Fibroblast of skin of back (primary cell): ENCODE results near the gene ASTL.
"Not testable (repeated sequence)": the region's sequence is repeated elsewhere in the genome, so short reads cannot be mapped to it uniquely, and the experiment has no call there.

Experiments
- DNase-seq: peaks from one replicate; pipeline ENCODE4 v3.0.0-alpha.2; 2013

ASTL gene

GRCh38 chr2:96098900-96099590 lies 39.3 kb downstream of the ASTL start:
- no peak for DNase-seq

- DNase-seq = no peak
Observed at GRCh38 chr2:96097951-96098823, 40.1 kb downstream of the ASTL start.

- no peak for DNase-seq
Observed at GRCh38 chr2:96097441-96097840, 40.9 kb downstream of the ASTL start.

GRCh38 chr2:96095116-96095636 lies 43.1 kb downstream of the ASTL start:
- DNase-seq = no peak

DNA sequence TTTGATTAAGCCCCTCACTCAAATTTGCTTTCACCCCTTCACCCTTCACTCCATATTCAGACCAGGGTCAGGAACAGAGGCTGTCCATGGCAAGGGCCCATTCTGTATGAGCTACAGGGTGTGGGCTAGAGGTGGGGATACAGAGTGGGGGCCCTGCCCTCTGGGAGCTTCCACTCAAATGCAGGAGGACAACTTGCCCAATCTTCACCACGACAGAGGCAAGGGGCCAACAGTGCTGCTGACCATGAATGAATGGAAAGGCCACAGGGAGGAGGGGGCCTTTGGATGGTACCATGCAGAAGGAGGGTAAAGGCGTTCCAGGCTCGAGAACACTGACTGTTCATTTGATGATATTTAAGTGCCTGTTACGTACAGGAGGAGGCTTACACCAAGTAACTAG lies 44.8 kb downstream of the ASTL start:
- no peak for DNase-seq

- DNase-seq = no peak
Observed at GRCh38 chr2:96092951-96093350, 45.4 kb downstream of the ASTL start.

DNA sequence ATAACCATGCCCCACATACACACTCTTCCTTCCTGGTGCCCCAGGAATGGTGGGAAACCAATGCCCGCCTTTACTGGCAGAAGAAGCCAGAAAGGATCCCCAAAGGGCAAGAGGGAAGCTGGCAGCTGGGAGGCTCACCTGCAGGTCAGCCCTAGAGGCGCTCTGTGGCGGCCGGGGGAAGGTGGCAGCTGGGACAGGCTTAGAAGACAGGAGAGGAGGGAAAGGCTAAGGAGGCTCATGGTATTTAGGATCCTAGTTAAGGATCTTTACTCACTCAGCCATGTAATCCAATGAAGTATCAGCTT lies 45.8 kb downstream of the ASTL start:
- DNase-seq = no peak

GRCh38 chr2:96091711-96092572 lies 46.4 kb downstream of the ASTL start:
- no peak for DNase-seq

GRCh38 chr2:96091141-96091710 lies 47.1 kb downstream of the ASTL start:
- DNase-seq = no peak

DNA sequence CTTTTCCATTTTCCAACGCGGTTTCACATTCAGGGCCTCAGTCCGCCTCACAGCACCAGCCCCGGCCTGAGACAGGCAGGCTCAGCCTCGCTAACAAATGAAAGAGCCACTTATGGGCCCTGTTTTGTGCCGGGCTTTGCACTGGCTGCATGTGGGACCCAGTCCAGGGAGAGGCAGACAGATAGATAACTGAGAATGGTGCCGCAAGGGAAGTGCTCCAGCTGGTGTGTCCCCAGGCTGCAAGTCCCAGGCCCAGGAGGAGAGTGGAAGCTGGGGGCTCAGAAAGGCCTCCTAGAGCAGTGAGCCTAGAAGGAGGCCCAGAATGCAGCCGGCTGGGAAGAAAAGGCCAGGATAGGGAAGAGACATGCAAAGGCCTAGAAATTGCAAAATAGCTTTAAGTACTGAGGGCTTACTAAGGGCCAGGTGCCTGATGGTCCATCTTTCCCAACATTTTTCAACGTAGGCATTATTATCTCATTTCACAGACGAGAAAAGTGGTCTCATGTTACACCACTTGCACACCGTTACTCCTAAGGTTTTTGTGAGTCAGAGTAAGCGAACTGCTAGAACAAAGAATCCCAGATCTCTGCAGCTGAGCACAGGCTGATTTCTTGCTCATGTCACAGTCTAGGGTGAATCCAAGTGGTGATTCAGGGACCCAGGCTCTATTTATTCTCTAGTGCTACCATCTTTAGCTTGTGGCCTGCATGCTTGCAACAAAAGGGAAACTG lies 47.9 kb downstream of the ASTL start:
- DNase-seq = no peak

- DNase-seq = no peak
Observed at GRCh38 chr2:96089356-96090195, 48.7 kb downstream of the ASTL start.

DNA sequence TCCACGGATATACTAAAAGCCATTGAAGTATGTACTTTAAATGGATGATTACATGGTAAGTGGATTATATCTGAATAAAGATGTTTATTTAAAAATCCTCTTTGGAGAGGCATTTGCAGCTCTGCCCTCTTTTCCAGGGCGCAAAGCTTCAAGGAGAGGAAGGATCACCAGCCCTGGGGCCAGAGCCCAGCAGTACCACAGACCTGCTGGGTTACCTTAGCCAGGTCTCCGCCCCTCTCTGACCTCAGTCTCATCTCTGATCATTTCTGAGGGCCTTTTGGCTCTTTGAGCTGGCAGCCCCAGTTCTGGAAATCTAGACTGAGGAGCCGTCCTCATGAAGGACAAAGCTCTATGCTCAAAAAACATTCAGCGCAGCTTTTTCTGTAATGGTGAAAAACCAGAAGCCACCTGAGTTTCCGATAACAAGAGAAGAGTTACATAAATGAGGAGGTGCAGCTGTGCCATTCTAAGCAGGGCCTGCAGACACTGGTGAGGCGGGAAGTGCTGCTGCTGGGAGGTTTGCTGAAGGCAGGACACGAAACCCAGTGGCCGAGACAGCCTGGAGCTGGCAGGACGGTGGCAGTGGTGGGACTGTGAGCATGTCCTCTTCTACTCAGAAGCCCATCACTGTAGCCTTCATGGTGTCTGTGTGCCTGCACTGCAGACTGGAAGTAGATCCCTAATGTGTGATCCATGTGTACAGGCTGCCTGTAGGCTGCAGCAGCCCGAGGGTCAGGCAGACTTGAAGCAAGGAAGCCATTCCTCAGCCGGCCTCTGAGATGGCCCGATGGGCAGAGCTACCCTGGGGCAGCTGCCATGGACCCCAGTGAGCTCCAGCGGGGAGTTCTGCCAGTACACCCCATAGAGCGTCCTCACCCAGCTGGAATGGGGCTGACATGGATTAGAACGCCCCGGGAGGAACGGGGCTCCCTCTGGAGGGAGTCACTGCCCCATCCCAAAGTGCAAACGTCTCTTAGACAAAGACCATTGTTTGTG lies 49.7 kb downstream of the ASTL start:
- no peak for DNase-seq

DNA sequence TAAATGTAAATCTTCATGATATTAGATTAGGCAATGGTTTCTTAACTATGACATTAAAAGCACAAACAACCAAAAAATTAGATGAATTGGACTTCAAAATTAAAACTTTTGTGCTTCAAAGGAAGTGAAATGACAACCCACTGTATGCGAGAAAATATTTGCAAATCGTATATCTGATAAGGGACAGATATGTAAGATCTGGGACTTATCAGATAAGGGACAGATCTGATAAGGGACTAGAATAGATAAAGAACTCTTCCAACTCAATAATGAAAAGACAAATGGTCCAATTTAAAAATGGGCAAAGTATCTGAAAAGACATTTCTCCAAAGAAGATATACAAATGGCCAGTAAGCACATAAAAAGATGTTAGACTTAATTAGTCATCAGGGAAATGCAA lies 51.2 kb downstream of the ASTL start:
- DNase-seq = no peak

GRCh38 chr2:96085541-96086355 lies 52.6 kb downstream of the ASTL start:
- DNase-seq = no peak

DNA sequence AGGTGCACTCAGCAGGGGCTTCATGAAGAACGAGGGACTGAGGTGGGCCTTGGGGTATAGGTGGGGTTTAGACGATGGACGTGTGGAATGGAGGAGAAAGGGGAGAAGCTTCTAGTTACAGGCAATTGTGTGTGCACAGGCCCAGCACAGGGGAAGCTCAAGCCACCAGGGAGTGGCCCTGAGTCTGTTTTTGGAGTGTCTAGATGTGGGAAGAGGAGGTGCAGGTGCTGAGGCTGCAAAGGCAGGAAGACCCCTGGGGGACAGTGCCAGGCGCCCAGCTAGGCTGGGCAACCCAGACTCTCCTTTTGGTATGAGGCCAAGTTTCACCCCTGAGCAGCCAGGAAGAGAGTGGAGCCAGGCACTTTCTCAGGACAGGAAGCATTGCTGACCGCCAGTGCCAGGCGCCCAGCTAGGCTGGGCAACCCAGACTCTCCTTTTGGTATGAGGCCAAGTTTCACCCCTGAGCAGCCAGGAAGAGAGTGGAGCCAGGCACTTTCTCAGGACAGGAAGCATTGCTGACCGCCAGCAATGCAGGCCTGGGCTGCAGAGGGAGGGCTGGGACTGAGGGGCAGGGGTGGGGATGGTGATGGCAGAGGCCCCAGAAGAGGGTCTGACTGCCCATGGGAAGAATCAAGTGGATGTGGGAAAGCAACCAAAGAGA lies 53.3 kb downstream of the ASTL start:
- not testable (repeated sequence) for DNase-seq

DNA sequence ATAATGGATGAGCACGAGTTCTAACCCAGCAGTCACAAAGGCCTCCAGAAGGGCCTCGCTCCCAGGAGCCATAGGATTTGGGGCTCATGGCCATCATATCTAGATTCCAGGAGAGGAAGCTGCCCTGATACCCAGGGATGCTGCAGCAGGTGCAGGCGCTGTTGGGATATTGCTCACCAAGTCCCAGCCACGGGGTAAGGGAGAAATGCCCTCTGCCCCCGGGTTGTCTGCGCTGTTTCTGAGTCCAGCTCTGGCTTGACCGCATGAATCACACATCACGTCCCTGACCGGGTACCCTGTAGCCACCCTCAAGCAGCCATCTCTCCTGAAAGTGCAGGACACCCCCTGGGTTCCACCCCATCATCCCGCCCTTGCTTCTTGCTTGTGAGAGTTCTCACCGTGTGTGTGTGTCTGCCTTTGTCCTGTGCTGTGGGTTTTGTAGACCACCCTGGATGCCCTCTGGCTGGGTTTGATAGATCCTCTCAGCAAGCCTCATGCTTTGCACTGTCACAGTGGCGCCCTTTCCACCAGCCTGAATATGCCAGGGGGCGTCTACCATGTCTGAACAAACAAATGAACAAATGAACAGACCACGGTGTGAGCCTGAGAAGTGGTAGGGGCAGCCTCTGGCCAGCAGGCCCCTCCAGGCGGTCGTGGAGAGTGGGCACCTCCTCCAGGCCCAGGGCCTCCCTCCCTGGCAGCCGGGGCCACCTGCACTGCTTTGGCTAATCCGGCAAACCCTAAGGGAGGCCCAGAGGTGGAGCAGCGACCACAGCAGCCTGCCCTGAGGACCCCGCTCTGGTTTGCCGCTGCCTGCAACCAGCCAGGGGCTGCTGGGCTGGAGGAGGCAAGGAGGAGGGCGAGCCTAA lies 54.1 kb downstream of the ASTL start:
- no peak for DNase-seq
